ENCODE measurements around the gene PPP1R36. TPM values are rescaled to one million over a fixed set of nuclear protein-coding genes. Genes with fewer than 3 reads are reported as not detected.
"Not testable (repeated sequence)": the region's sequence is repeated elsewhere in the genome, so short reads cannot be mapped to it uniquely, and the experiment has no call there.

The PPP1R36 gene
- total RNA-seq, 2 donors from 2014 or later: 2.2 to 5.0 TPM

DNA sequence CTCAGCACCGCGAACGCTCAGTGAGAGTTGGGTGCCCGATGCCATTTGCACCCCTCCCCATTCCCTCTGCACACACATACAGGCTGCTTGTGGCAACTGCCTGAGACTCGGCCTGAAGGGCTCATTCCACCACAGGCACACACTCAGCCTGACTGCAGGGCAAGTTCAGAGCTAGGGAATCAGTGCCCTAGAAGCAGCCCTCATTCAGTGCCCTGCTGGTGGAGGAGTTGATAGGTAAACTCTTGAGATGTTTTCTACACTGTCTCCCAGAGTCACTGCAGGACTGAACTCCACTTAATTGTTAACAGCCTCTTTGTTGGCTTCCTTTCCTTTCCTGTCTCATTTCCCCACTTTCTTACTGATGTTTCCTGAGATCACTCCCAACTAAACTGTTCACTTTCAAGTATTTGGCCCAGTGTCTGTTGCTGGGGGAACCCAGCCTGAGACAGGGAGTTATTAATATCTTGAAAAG is 16.9 kb downstream of the PPP1R36 start:
- H3K4me1 ChIP-seq: no peaks in the 10 kb centered on the region
- H3K9ac ChIP-seq (ENCODE audit: low read depth in 2 of 2, low read length in 2 of 2): no peak overlapping the region
- TF ChIP-seq, protein P1, sequence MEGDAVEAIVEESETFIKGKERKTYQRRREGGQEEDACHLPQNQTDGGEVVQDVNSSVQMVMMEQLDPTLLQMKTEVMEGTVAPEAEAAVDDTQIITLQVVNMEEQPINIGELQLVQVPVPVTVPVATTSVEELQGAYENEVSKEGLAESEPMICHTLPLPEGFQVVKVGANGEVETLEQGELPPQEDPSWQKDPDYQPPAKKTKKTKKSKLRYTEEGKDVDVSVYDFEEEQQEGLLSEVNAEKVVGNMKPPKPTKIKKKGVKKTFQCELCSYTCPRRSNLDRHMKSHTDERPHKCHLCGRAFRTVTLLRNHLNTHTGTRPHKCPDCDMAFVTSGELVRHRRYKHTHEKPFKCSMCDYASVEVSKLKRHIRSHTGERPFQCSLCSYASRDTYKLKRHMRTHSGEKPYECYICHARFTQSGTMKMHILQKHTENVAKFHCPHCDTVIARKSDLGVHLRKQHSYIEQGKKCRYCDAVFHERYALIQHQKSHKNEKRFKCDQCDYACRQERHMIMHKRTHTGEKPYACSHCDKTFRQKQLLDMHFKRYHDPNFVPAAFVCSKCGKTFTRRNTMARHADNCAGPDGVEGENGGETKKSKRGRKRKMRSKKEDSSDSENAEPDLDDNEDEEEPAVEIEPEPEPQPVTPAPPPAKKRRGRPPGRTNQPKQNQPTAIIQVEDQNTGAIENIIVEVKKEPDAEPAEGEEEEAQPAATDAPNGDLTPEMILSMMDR (IDR thresholded peaks at IDR 0.05): no peak
- DNase-seq: no peak
- H3K36me3 ChIP-seq: no peaks in the 10 kb centered on the region
- H3K9me3 ChIP-seq: no peaks in the 10 kb centered on the region
- intact Hi-C loops (cut with DNase I): no loop called here
- no peaks in the 10 kb centered on the region for H3K27me3 ChIP-seq
- no peak overlapping the region for H3K27ac ChIP-seq
- H3K4me3 ChIP-seq: no peak overlapping the region

DNA sequence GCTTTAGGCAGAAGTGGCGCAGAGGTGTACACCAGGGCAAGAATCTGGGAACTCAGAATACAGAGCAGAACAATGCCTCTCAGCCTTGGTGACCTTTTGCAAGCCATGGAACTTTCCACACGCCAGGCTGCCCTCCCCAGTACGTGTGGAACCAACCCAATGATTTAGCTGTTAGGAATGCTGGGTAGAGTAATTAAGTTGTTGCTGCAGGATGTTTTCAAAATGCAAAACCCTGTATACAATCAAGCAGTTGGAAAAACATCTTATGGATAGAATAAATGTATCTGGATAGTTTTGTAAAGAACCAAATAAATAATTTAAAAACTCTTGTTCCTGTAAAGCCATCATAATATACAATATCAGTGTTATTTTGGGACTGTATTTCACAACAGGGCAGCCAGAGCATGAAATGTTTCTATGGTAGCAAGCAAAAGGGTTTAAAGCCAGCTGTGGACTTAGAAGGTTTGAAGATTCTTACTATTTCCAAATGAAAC is 19.4 kb downstream of the PPP1R36 start:
- H3K4me1 ChIP-seq: no peaks in the 10 kb centered on the region
- no peaks in the 10 kb centered on the region for H3K36me3 ChIP-seq
- no peak overlapping the region for H3K4me3 ChIP-seq
- no peak for DNase-seq
- no peak overlapping the region for H3K9ac ChIP-seq (ENCODE audit: low read depth in 2 of 2, low read length in 2 of 2)
- H3K27ac ChIP-seq: no peak overlapping the region
- H3K27me3 ChIP-seq: no peaks in the 10 kb centered on the region
- TF ChIP-seq, protein P1 (IDR thresholded peaks at IDR 0.05): no peak
- H3K9me3 ChIP-seq: no peaks in the 10 kb centered on the region
- intact Hi-C loops (cut with DNase I): no loop called here

DNA sequence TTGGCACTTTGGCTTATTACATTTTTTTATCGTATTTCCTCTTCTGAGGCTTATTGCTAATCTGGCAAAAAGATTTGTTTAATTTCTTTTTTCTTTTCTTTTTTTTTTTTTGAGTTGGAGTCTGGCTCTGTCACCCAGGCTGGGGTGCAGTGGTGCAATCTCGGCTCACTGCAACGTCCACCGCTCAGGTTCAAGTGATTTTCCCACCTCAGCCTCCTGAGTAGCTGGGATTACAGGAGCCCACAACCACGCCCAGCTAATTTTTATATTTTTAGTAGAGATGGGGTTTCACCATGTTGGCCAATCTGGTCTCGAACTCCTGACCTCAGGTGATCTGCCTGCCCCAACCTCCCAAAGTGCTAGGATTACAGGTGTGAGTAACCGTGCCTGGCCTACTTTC is 19.9 kb downstream of the PPP1R36 start:
- intact Hi-C loops (cut with DNase I); H3K27ac ChIP-seq; DNase-seq; H3K9ac ChIP-seq (ENCODE audit: low read depth in 2 of 2, low read length in 2 of 2); H3K4me3 ChIP-seq; H3K27me3 ChIP-seq; H3K4me1 ChIP-seq; H3K36me3 ChIP-seq; H3K9me3 ChIP-seq: not testable (repeated sequence)

DNA sequence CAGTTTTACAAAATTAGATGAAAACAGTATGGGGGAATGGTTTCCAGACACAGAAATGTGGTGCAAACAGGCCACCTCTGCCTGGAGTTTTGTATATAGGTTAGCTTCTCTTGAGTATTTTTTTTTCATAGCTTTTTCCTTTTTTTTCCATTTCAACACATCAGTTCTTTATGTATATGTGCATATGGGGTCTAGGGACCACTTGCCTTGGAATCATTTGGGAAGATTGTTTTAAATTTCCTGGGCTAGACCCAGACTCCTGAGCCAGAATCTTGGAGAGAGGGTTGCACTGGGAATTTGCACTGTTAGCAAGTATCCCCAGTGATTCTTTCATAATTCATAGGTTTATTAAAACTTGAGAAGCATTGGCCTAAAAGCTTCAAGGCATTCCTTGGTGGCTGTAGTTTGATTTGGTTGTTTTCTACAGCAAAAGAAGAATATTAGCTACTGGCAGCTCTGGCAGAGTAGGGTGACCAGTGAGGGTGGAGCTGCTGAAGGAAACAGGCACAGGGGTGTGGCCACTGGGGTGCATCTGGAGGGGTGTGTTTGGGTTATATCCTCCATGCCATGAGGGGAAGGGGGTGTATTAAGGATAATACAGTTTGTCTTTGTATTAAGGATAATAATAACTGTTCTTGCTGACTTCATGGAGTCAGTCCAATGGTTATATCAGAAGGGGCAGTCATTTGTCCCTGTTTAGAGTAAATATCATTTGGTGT is 22.8 kb downstream of the PPP1R36 start:
- no peaks in the 10 kb centered on the region for H3K9me3 ChIP-seq
- H3K9ac ChIP-seq (ENCODE audit: low read depth in 2 of 2, low read length in 2 of 2): no peak overlapping the region
- no peaks in the 10 kb centered on the region for H3K4me1 ChIP-seq
- H3K27me3 ChIP-seq: no peaks in the 10 kb centered on the region
- H3K27ac ChIP-seq: no peak overlapping the region
- intact Hi-C loops (cut with DNase I): no loop called here
- no peak for DNase-seq
- no peak overlapping the region for H3K4me3 ChIP-seq
- TF ChIP-seq, protein P1 (IDR thresholded peaks at IDR 0.05): no peak
- no peaks in the 10 kb centered on the region for H3K36me3 ChIP-seq

DNA sequence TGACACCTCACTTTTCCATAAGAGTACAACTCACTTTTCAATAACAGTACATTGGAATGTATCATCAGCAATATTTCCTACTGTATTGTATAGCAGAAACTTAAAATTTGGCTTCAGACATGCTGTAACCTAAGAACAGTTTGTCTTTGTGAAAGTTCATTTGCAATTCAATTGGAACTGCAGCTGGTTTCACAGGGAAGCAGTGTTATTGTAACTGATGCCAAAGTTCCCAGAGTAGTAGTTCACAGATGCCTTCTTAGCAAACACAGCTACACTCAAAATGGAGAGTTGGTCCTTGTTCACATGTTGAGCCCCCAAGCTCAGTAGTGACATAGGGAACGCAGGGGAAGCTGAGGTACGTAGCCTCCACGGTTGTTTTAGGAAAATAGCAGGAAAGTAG is 23.3 kb downstream of the PPP1R36 start:
- Histone ChIP-seq H3K4me1 (no peaks in the 10 kb centered on the region), H3K9me3 (no peaks in the 10 kb centered on the region), H3K36me3 (no peaks in the 10 kb centered on the region), H3K27ac (no peak overlapping the region), H3K9ac (ENCODE audit: low read depth in 2 of 2, low read length in 2 of 2) (no peak overlapping the region), H3K4me3 (no peak overlapping the region), H3K27me3 (no peaks in the 10 kb centered on the region)
- DNase-seq: no peak
- intact Hi-C loops (cut with DNase I): no loop called here
- TF ChIP-seq, protein P1 (IDR thresholded peaks at IDR 0.05): no peak

DNA sequence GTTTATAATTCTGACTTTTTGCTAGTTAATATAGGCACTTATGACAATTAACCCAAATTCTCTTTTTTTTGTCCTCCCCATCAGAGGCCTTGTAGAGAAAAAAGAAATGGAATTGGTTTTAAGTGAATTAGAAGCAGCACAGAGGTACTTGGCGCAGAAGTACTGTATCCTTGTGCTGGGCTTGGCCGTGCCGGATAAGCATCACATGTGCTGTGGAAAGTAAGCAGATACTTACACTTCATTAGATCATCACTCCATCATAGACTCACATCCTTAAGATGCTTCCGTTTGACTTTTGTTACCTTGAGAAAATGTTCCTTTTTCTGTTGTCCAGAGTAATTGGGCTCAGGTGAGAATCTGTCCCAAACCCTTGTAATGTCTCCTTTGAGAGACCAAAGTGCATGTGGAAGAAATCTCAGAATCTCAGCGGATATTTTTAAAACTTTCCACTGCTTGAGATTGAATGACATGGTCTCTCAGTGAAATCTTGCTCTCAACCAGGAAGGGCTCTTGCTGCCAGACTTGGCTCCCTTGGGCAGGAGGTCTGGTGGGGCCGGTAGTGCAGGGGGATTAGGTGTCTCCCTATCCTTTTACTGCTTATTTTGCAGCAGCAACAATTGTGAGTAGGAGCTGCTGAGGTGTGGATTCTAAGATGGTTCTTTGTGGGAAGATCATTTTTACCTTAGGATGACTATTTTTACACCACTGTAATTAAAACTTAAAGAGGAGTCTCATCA is 24.8 kb downstream of the PPP1R36 start:
- H3K9me3 ChIP-seq: no peaks in the 10 kb centered on the region
- DNase-seq: no peak
- H3K27me3 ChIP-seq: no peaks in the 10 kb centered on the region
- H3K36me3 ChIP-seq: no peaks in the 10 kb centered on the region
- TF ChIP-seq, protein P1 (IDR thresholded peaks at IDR 0.05): no peak
- no peaks in the 10 kb centered on the region for H3K4me1 ChIP-seq
- no peak overlapping the region for H3K27ac ChIP-seq
- no peak overlapping the region for H3K4me3 ChIP-seq
- intact Hi-C loops (cut with DNase I): no loop called here
- H3K9ac ChIP-seq (ENCODE audit: low read depth in 2 of 2, low read length in 2 of 2): no peak overlapping the region

All from colonic mucosa (tissue), 4 donors.